GM12878 (cell line): ENCODE measurements around the gene CTCFL. TPM values are rescaled to one million over a fixed set of nuclear protein-coding genes. Genes with fewer than 3 reads are reported as not detected.

Experiments
- ATAC-seq: fragments of 200-7000 bp; cut with Tn5 transposase; 3 replicates; pipeline ENCODE4 v1.9.1; 2020; ENCODE audit warnings: mild to moderate bottlenecking, moderate library complexity
- BruUV-seq: library from RNA; stranded (reverse); fragments of 400-500 nt; replicated peaks from 2 replicates; lab custom pipeline; 2021; lab: Mats Ljungman, UMichigan
- CTCF ChIA-PET: fragments of 300-600 bp; sonication (Branson Sonifier 250); formaldehyde crosslinking; extraction: SDS; loops from one replicate; lab custom pipeline; 2021; ENCODE audit warnings: inconsistent platforms; lab: Yijun Ruan, JAX
- POLR2A ChIA-PET: fragments of 350-600 bp; formaldehyde crosslinking; extraction: SDS; loops from one replicate; lab custom pipeline; 2021; ENCODE audit warnings: inconsistent platforms; lab: Charles Lee
- RAD21 ChIA-PET: fragments of 300-600 bp; sonication (Branson Sonifier 250); formaldehyde crosslinking; loops from one replicate; lab custom pipeline; 2023; ENCODE audit warnings: antibody characterized with exemption; ENCODE audit not compliant: unreplicated experiment; lab: Charles Lee
- SMC1A ChIA-PET: fragments of 300-600 bp; sonication (Branson Sonifier 250); formaldehyde crosslinking; loops from one replicate; lab custom pipeline; 2023; ENCODE audit not compliant: unreplicated experiment, uncharacterized antibody; lab: Charles Lee
- DNase-seq: peaks from one replicate; pipeline ENCODE4 v3.0.0-alpha.2; 2011; ENCODE audit warnings: low read depth, low spot score
- FAIRE-seq: peaks from 3 replicates; lab custom pipeline; 2011; peaks lifted over from hg19 to GRCh38; lab: Jason Lieb, UNC
- H2AFZ ChIP-seq: 2 replicates; pipeline ENCODE4 v1.6.0; 2011; ENCODE audit warnings: low read depth, low read length, control low read depth; ENCODE audit not compliant: control insufficient read depth
- H3K27ac ChIP-seq: 2 replicates; pipeline ENCODE4 v1.5.1; 2011; ENCODE audit warnings: control low read depth; ENCODE audit not compliant: control insufficient read depth, insufficient read depth
- H3K27me3 ChIP-seq, 2 experiments: replicated peaks in 1 of 2; 2 replicates each; pipeline versions ENCODE4 v1.6.0 to v1.6.1; 2011; ENCODE audit warnings: low read length in 1 of 2; ENCODE audit not compliant: control insufficient read depth in 2 of 2, insufficient read depth in 2 of 2
- H3K36me3 ChIP-seq, 2 experiments: 2 replicates each; pipeline ENCODE4 v1.5.1; 2011; ENCODE audit warnings: low read length in 1 of 2; ENCODE audit not compliant: control insufficient read depth in 2 of 2, insufficient read depth in 2 of 2
- H3K4me1 ChIP-seq: 2 replicates; pipeline ENCODE4 v1.6.1; 2011; ENCODE audit warnings: mild to moderate bottlenecking, low read length, moderate library complexity, mixed read lengths; ENCODE audit not compliant: control insufficient read depth, insufficient read depth
- H3K4me2 ChIP-seq: 2 replicates; pipeline ENCODE4 v1.6.0; 2011; ENCODE audit warnings: control low read depth; ENCODE audit not compliant: control insufficient read depth, insufficient read depth
- H3K4me3 ChIP-seq: fragments of 200-600 bp; sonication (generic); 2 replicates; pipeline ENCODE4 v1.5.1; 2016
- H3K79me2 ChIP-seq: 2 replicates; pipeline ENCODE4 v1.6.0; 2011; ENCODE audit warnings: low read length; ENCODE audit not compliant: control insufficient read depth, insufficient read depth
- H3K9ac ChIP-seq: 2 replicates; pipeline ENCODE4 v1.8.0; 2011; ENCODE audit warnings: low read length, control low read depth, mixed read lengths; ENCODE audit not compliant: control insufficient read depth, insufficient read depth
- H3K9me3 ChIP-seq: replicated peaks from 3 replicates; pipeline ENCODE4 v1.5.1; 2011; ENCODE audit warnings: mild to moderate bottlenecking, low read length; ENCODE audit not compliant: control insufficient read depth, insufficient read depth
- H4K20me1 ChIP-seq: 2 replicates; pipeline ENCODE4 v1.6.0; 2011; ENCODE audit not compliant: control insufficient read depth, insufficient read depth
- BACH1 ChIP-seq: fragments of 450-650 bp; IDR thresholded peaks from 2 replicates; pipeline ENCODE4 v1.6.1; 2017; ENCODE audit warnings: mild to moderate bottlenecking, borderline replicate concordance
- BCL11A ChIP-seq: IDR thresholded peaks from 2 replicates; pipeline ENCODE4 v1.6.1; 2011; ENCODE audit warnings: low read depth, low read length
- CBX5 ChIP-seq: sonication (generic); IDR thresholded peaks from 2 replicates; pipeline ENCODE4 v1.6.1; 2016; ENCODE audit warnings: low read depth, moderate library complexity, mild to moderate bottlenecking, inconsistent platforms
- CHD2 ChIP-seq: IDR thresholded peaks from 2 replicates; pipeline ENCODE4 v1.6.1; 2011; ENCODE audit warnings: low read depth, low read length, improper control_type of control experiment, borderline replicate concordance
- HDGF ChIP-seq: fragments of 450-650 bp; IDR thresholded peaks from 2 replicates; pipeline ENCODE4 v1.6.1; 2016; ENCODE audit warnings: antibody characterized with exemption
- IRF4 ChIP-seq: IDR thresholded peaks from 2 replicates; pipeline ENCODE4 v1.6.1; 2011; ENCODE audit warnings: low read depth, low read length
- NFYA ChIP-seq: IDR thresholded peaks from 2 replicates; pipeline ENCODE4 v1.6.1; 2011; ENCODE audit warnings: low read depth, mild to moderate bottlenecking, low read length, improper control_type of control experiment, borderline replicate concordance
- NFYB ChIP-seq: IDR thresholded peaks from 2 replicates; pipeline ENCODE4 v1.6.1; 2011; ENCODE audit warnings: low read depth, mild to moderate bottlenecking, low read length, improper control_type of control experiment, moderate library complexity; ENCODE audit not compliant: insufficient read depth
- NRF1 ChIP-seq: conservative IDR thresholded peaks from 2 replicates; pipeline ENCODE4 v1.6.1; 2011; ENCODE audit warnings: mild to moderate bottlenecking, low read depth, low read length, improper control_type of control experiment
- POLR2A ChIP-seq: IDR thresholded peaks from 2 replicates; pipeline ENCODE4 v1.6.1; 2011; ENCODE audit warnings: low read depth, mild to moderate bottlenecking, low read length
- POLR2AphosphoS2 ChIP-seq: IDR thresholded peaks from 2 replicates; pipeline ENCODE4 v1.6.1; 2011; ENCODE audit warnings: low read depth, mild to moderate bottlenecking, low read length, improper control_type of control experiment, moderate library complexity
- SMAD1 ChIP-seq: fragments of 450-650 bp; IDR thresholded peaks from 2 replicates; pipeline ENCODE4 v1.6.1; 2018; ENCODE audit warnings: mild to moderate bottlenecking, low read depth; ENCODE audit not compliant: partially characterized antibody
- STAT1 ChIP-seq: fragments of 450-650 bp; conservative IDR thresholded peaks from 2 replicates; pipeline ENCODE4 v1.6.1; 2014; ENCODE audit warnings: antibody characterized with exemption, mild to moderate bottlenecking
- TCF3 ChIP-seq: IDR thresholded peaks from 2 replicates; pipeline ENCODE4 v1.6.1; 2012; ENCODE audit warnings: low read depth, mild to moderate bottlenecking, low read length, borderline replicate concordance; ENCODE audit not compliant: insufficient read depth
- ZNF274 ChIP-seq: IDR thresholded peaks from one replicate; pipeline ENCODE4 v1.8.0; 2011; ENCODE audit not compliant: insufficient read length, insufficient read depth
- WGBS: methylation state at CpG from one replicate; pipeline ENCODE4 v1.1.6; 2016; ENCODE audit warnings: low lambda C conversion rate; ENCODE audit not compliant: insufficient replicate concordance, insufficient coverage; ENCODE audit errors: missing lambda C conversion rate; 5-methylcytosine and 5-hydroxymethylcytosine counted together
- in situ Hi-C: fragments of 300-500 bp; cut with MboI; formaldehyde crosslinking; loops from 9 replicates; pipeline ENCODE4 v1.14.3; 2018; ENCODE audit warnings: mixed read lengths
- intact Hi-C: fragments of 100-400 bp; cut with micrococcal nuclease; formaldehyde crosslinking; loops from one replicate; pipeline ENCODE4 v1.14.2; 2022; ENCODE audit not compliant: unreplicated experiment
- polyA plus RNA-seq, 11 experiments: library from polyadenylated mRNA; depleted of rRNA in 4 of 11; unstranded in 6 of 11; stranded (reverse) in 5 of 11; fragments of >200 nt; fragmentation: Nextera tagmentation in 4 of 11; fragmentation: Illumina TruSeq in 1 of 11; extraction: Ambion mirVana in 4 of 11; extraction: Trizol in 1 of 11; gene quantifications; 1 replicate in 1 of 11; 2 replicates in 10 of 11; pipeline versions ENCODE4 v1.2.1 to v1.2.3, GENCODE V29; 2011 to 2016; ENCODE audit warnings: inconsistent platforms in 2 of 11, missing spikeins in 2 of 11, low read depth in 1 of 11
- total RNA-seq, 4 experiments: library from RNA; depleted of rRNA in 3 of 4; stranded (reverse); fragments of >200 nt in 3 of 4; fragmentation: Illumina TruSeq in 1 of 4; extraction: Trizol in 1 of 4; gene quantifications; 2 replicates each; pipeline versions ENCODE4 v1.2.1 to v1.2.3, GENCODE V29; 2013 to 2021
- TF ChIP-seq, protein P1 (sequence below): fragments of 450-650 bp; formaldehyde crosslinking; IDR thresholded peaks from 2 replicates; pipeline ENCODE4 v1.4.0; 2020; ENCODE audit warnings: mild to moderate bottlenecking, moderate library complexity
- TF ChIP-seq, protein P2 (sequence below): fragments of 450-650 bp; IDR thresholded peaks from 2 replicates; pipeline ENCODE4 v1.6.1; 2014; ENCODE audit warnings: mild to moderate bottlenecking
- TF ChIP-seq, protein P3 (sequence below): fragments of 450-650 bp; IDR thresholded peaks from 2 replicates; pipeline ENCODE4 v1.6.1; 2017; ENCODE audit warnings: low read depth, mild to moderate bottlenecking, moderate library complexity
- TF ChIP-seq, protein P4 (sequence below): fragments of 450-650 bp; IDR thresholded peaks from 2 replicates; pipeline ENCODE4 v1.6.1; 2016; ENCODE audit warnings: mild to moderate bottlenecking

The CTCFL gene
- total and polyA plus RNA-seq, 10 of the 15 experiments (the other 5 are each of a cell fraction or from before 2014, with no cell fraction given) = 0.06 to 0.20 (median 0.11) TPM; not detected in 4

DNA sequence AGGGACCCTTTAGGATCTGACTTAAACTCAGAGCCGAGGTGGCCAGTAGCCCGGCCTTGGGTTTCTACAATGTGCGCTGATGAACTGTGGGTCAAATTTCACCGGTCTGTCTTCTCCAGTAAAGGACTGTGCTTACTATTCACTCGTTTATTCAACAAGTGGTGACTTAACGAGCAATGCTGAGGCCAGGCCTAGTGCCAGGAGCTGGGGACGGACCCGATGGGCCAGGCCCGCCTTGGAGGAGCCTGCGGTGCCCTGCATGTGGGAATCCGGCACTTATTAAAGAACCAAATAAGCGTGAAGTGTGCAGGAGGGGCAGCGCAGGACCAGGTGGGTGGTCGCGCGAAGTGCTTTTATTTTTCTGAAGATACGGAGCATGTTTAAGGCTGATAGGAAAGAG lies 24.0 kb downstream of the CTCFL start:
- intact Hi-C loops = no loop called here
- ChIA-PET RAD21 (interaction anchor here (3.7 kb wide), 1 partner anchor 94 kb away, joined by 31 read pairs; no protein-coding TSS in a partner anchor), CTCF (interaction anchor here (0.8 kb wide), 1 partner anchor 142 kb away, joined by 3 read pairs; no protein-coding TSS in a partner anchor), SMC1A (no interaction called here), POLR2A (no interaction called here)
- H3K4me3 ChIP-seq = no peak overlapping the region
- H3K9me3 ChIP-seq = no peaks in the 10 kb centered on the region
- ATAC-seq (no peak), DNase-seq (no peak), FAIRE-seq (no peak)
- no peaks in the 10 kb centered on the region for H3K36me3 ChIP-seq
- BruUV-seq = no TSS peak
- H3K27me3 ChIP-seq = peaks cover 0 to 2% of the 10 kb centered on the region in 2 experiments; a peak in 1 of 4 replicates
- WGBS = 82% methylated on average over 17 of the region's 17 CpGs
- H3K79me2 ChIP-seq = no peaks in the 10 kb centered on the region
- in situ Hi-C loops = loop anchor here (10.0 kb wide), 2 partner anchors 416 to 684 kb away; no protein-coding TSS in a partner anchor
- no peak overlapping the region for H3K9ac ChIP-seq
- no peaks in the 10 kb centered on the region for H4K20me1 ChIP-seq
- H2AFZ ChIP-seq = no peak overlapping the region
- no peak overlapping the region for H3K27ac ChIP-seq
- no peak overlapping the region for H3K4me2 ChIP-seq
- H3K4me1 ChIP-seq = peaks cover 21% of the 10 kb centered on the region
- TF ChIP-seq, protein P1, sequence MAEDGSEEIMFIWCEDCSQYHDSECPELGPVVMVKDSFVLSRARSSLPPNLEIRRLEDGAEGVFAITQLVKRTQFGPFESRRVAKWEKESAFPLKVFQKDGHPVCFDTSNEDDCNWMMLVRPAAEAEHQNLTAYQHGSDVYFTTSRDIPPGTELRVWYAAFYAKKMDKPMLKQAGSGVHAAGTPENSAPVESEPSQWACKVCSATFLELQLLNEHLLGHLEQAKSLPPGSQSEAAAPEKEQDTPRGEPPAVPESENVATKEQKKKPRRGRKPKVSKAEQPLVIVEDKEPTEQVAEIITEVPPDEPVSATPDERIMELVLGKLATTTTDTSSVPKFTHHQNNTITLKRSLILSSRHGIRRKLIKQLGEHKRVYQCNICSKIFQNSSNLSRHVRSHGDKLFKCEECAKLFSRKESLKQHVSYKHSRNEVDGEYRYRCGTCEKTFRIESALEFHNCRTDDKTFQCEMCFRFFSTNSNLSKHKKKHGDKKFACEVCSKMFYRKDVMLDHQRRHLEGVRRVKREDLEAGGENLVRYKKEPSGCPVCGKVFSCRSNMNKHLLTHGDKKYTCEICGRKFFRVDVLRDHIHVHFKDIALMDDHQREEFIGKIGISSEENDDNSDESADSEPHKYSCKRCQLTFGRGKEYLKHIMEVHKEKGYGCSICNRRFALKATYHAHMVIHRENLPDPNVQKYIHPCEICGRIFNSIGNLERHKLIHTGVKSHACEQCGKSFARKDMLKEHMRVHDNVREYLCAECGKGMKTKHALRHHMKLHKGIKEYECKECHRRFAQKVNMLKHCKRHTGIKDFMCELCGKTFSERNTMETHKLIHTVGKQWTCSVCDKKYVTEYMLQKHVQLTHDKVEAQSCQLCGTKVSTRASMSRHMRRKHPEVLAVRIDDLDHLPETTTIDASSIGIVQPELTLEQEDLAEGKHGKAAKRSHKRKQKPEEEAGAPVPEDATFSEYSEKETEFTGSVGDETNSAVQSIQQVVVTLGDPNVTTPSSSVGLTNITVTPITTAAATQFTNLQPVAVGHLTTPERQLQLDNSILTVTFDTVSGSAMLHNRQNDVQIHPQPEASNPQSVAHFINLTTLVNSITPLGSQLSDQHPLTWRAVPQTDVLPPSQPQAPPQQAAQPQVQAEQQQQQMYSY = no peak
- no peak for TF ChIP-seq NFYA
- no peak for TF ChIP-seq NRF1
- no peak for TF ChIP-seq TCF3
- TF ChIP-seq POLR2A = no peak
- TF ChIP-seq NFYB = no peak
- TF ChIP-seq SMAD1 = no peak
- TF ChIP-seq, protein P2, sequence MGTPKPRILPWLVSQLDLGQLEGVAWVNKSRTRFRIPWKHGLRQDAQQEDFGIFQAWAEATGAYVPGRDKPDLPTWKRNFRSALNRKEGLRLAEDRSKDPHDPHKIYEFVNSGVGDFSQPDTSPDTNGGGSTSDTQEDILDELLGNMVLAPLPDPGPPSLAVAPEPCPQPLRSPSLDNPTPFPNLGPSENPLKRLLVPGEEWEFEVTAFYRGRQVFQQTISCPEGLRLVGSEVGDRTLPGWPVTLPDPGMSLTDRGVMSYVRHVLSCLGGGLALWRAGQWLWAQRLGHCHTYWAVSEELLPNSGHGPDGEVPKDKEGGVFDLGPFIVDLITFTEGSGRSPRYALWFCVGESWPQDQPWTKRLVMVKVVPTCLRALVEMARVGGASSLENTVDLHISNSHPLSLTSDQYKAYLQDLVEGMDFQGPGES = no peak
- TF ChIP-seq, protein P3, sequence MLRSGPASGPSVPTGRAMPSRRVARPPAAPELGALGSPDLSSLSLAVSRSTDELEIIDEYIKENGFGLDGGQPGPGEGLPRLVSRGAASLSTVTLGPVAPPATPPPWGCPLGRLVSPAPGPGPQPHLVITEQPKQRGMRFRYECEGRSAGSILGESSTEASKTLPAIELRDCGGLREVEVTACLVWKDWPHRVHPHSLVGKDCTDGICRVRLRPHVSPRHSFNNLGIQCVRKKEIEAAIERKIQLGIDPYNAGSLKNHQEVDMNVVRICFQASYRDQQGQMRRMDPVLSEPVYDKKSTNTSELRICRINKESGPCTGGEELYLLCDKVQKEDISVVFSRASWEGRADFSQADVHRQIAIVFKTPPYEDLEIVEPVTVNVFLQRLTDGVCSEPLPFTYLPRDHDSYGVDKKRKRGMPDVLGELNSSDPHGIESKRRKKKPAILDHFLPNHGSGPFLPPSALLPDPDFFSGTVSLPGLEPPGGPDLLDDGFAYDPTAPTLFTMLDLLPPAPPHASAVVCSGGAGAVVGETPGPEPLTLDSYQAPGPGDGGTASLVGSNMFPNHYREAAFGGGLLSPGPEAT = no peak
- no peak for TF ChIP-seq STAT1
- TF ChIP-seq, protein P4, sequence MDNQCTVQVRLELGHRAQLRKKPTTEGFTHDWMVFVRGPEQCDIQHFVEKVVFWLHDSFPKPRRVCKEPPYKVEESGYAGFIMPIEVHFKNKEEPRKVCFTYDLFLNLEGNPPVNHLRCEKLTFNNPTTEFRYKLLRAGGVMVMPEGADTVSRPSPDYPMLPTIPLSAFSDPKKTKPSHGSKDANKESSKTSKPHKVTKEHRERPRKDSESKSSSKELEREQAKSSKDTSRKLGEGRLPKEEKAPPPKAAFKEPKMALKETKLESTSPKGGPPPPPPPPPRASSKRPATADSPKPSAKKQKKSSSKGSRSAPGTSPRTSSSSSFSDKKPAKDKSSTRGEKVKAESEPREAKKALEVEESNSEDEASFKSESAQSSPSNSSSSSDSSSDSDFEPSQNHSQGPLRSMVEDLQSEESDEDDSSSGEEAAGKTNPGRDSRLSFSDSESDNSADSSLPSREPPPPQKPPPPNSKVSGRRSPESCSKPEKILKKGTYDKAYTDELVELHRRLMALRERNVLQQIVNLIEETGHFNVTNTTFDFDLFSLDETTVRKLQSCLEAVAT = no peak
- TF ChIP-seq POLR2AphosphoS2 = no peak
- no peak for TF ChIP-seq BCL11A
- no peak for TF ChIP-seq BACH1
- no peak for TF ChIP-seq HDGF
- TF ChIP-seq CBX5 = no peak
- TF ChIP-seq ZNF274 = no peak
- no peak for TF ChIP-seq IRF4
- no peak for TF ChIP-seq CHD2
